ENCODE measurements around the gene PADI3.

PADI3 gene

GRCh38 chr1:17204546-17205440 is 44.1 kb upstream of the PADI3 start, which contains the start of gene PADI1:
Gene PADI1 (plus strand): TSS chr1:17205128. CDS start chr1:17205218, 90 bp downstream.
- no peaks in the 10 kb centered on the region for H3K36me3 ChIP-seq (ENCODE audit: control insufficient read depth, insufficient read depth, low read length)
- DNase-seq (ENCODE audit: extremely low read depth, insufficient read length), result no peak
- H3K4me3 ChIP-seq (replicated peaks; ENCODE audit: low read depth, low read length), result no peak within 1 kb of the TSS
- no peaks in the 10 kb centered on the region for H3K27me3 ChIP-seq (replicated peaks; ENCODE audit: control insufficient read depth, insufficient read depth, low read length)
- no peak for TF ChIP-seq CTCF (IDR thresholded peaks at IDR 0.05; ENCODE audit: insufficient read depth, low read length, poor library complexity, severe bottlenecking)

- TF ChIP-seq CTCF (IDR thresholded peaks at IDR 0.05; ENCODE audit: insufficient read depth, low read length, poor library complexity, severe bottlenecking), result no peak
- no peak for DNase-seq (ENCODE audit: extremely low read depth, insufficient read length)
- H3K4me3 ChIP-seq (replicated peaks; ENCODE audit: low read depth, low read length), result no peak overlapping the region
- H3K27me3 ChIP-seq (replicated peaks; ENCODE audit: control insufficient read depth, insufficient read depth, low read length), result no peaks in the 10 kb centered on the region
- no peaks in the 10 kb centered on the region for H3K36me3 ChIP-seq (ENCODE audit: control insufficient read depth, insufficient read depth, low read length)
These were observed 43.2 kb upstream of the PADI3 start for GRCh38 chr1:17205652-17206051.

- Histone ChIP-seq H3K36me3 (ENCODE audit: control insufficient read depth, insufficient read depth, low read length) (no peaks in the 10 kb centered on the region), H3K27me3 (replicated peaks; ENCODE audit: control insufficient read depth, insufficient read depth, low read length) (no peaks in the 10 kb centered on the region), H3K4me3 (replicated peaks; ENCODE audit: low read depth, low read length) (no peak overlapping the region)
- DNase-seq (ENCODE audit: extremely low read depth, insufficient read length), result no peak
- no peak for TF ChIP-seq CTCF (IDR thresholded peaks at IDR 0.05; ENCODE audit: insufficient read depth, low read length, poor library complexity, severe bottlenecking)
These were observed 42.7 kb upstream of the PADI3 start for GRCh38 chr1:17206196-17206595.

DNA sequence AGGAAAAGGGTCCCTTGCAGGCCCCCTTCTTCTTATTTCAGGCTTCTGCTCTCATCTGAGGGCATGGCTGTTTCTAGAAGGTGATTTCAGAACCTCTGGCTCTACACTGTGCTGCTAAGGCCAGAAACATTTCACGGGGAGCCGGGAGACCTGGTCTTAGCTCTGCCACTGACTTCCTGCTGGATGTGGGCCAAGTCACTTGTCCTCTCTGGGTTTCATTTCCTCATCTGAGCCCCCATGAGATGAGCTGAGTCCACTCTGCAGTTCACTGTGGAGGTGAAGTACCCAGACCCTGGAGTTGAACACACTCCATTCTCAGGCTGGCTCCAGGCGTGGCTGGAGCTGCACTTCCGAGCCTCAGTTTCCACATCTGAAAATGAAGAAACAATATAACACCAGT is 41.9 kb upstream of the PADI3 start:
- TF ChIP-seq CTCF (IDR thresholded peaks at IDR 0.05; ENCODE audit: insufficient read depth, low read length, poor library complexity, severe bottlenecking), result no peak
- peak; percentile 50 for DNase-seq (ENCODE audit: extremely low read depth, insufficient read length)

DNA sequence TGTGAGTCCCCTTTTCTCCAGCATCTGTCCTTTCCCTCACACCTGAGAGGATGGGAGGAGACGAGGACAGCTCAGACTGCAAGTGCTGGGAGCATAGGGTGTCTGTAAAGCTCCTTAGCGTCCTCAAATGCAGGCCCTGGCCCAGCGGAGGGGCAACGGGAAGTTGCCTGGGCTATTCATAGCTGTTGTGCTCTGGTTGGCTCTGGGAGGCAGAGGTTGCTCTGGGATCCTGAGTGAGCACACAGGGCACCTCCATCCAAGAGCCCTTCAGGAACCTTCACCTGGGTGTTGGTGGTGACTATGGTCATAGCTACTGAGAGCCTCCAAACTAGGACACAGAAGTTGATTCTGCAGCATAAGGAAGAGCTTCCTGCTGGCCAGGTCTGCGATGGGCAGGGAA is 41.4 kb upstream of the PADI3 start:
- H3K27me3 ChIP-seq (replicated peaks; ENCODE audit: control insufficient read depth, insufficient read depth, low read length), result no peaks in the 10 kb centered on the region
- no peaks in the 10 kb centered on the region for H3K36me3 ChIP-seq (ENCODE audit: control insufficient read depth, insufficient read depth, low read length)
- DNase-seq (ENCODE audit: extremely low read depth, insufficient read length), result no peak
- no peak for TF ChIP-seq CTCF (IDR thresholded peaks at IDR 0.05; ENCODE audit: insufficient read depth, low read length, poor library complexity, severe bottlenecking)
- no peak overlapping the region for H3K4me3 ChIP-seq (replicated peaks; ENCODE audit: low read depth, low read length)

More for the DNA sequence above, 41.9 kb upstream of the PADI3 start:
- Histone ChIP-seq H3K4me3 (replicated peaks; ENCODE audit: low read depth, low read length) (no peak overlapping the region), H3K36me3 (ENCODE audit: control insufficient read depth, insufficient read depth, low read length) (no peaks in the 10 kb centered on the region), H3K27me3 (replicated peaks; ENCODE audit: control insufficient read depth, insufficient read depth, low read length) (no peaks in the 10 kb centered on the region)
